A549 treated with dexamethasone at 1 μM for 4 hours (cell line): ENCODE results near the gene PTPN23. TPM values are rescaled to one million over a fixed set of nuclear protein-coding genes. Genes with fewer than 3 reads are reported as not detected.

Source experiments
- total RNA-seq: library from RNA; stranded (reverse); fragments of 200-300 nt; extraction: Qiagen RNA extraction; gene quantifications from 5 replicates; pipeline ENCODE4 v1.2.3, GENCODE V29; 2022

Gene PTPN23, protein sequence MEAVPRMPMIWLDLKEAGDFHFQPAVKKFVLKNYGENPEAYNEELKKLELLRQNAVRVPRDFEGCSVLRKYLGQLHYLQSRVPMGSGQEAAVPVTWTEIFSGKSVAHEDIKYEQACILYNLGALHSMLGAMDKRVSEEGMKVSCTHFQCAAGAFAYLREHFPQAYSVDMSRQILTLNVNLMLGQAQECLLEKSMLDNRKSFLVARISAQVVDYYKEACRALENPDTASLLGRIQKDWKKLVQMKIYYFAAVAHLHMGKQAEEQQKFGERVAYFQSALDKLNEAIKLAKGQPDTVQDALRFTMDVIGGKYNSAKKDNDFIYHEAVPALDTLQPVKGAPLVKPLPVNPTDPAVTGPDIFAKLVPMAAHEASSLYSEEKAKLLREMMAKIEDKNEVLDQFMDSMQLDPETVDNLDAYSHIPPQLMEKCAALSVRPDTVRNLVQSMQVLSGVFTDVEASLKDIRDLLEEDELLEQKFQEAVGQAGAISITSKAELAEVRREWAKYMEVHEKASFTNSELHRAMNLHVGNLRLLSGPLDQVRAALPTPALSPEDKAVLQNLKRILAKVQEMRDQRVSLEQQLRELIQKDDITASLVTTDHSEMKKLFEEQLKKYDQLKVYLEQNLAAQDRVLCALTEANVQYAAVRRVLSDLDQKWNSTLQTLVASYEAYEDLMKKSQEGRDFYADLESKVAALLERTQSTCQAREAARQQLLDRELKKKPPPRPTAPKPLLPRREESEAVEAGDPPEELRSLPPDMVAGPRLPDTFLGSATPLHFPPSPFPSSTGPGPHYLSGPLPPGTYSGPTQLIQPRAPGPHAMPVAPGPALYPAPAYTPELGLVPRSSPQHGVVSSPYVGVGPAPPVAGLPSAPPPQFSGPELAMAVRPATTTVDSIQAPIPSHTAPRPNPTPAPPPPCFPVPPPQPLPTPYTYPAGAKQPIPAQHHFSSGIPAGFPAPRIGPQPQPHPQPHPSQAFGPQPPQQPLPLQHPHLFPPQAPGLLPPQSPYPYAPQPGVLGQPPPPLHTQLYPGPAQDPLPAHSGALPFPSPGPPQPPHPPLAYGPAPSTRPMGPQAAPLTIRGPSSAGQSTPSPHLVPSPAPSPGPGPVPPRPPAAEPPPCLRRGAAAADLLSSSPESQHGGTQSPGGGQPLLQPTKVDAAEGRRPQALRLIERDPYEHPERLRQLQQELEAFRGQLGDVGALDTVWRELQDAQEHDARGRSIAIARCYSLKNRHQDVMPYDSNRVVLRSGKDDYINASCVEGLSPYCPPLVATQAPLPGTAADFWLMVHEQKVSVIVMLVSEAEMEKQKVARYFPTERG (N-terminal part only)
- 21.4 to 24.6 TPM (median 23.0 TPM) in 5 replicates for total RNA-seq

DNA sequence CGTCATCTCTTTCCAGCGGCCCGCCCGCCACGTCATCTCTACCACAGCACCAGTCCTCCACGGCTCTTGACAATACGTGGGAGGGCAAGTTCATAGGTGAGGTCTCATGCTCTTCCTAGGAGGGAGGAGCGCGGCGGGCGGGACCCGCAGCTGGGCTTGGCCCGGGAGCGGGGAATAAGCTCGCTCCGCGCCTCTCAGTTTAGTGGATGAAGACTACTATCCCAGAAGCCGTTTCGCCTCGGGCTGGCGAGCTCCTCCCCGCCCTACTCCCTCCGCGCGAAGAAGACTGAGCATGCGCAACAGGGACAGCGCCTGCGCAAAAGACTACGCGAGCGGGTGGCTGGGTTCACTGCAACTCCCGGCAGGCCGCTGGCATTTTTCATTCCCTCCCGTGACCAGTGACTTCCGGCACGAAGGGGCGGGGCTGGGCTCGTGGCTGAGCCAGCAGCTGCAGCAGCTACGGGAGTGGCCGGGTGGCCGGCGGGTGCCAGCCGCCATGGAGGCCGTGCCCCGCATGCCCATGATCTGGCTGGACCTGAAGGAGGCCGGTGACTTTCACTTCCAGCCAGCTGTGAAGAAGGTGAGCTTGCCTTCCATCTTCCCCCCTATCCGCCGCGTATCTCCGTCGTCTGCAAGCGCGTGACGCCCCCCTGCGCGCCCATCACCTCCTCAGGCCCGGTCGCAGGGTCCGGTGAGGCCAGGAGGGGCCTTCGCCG, at the start of gene PTPN23:
Gene PTPN23, plus strand, starts transcription at position 421 of the 716 bp plus-strand sequence. Its CDS starts 76 bp downstream, at position 497.

Other genes with a start within 250 kb of the PTPN23 start
- 18.9 to 24.6 TPM (median 22.3 TPM) in 5 replicates for gene SETD2, start 216.9 kb upstream of the PTPN23 start, total RNA-seq
- 17.7 to 19.2 TPM (median 18.9 TPM) in 5 replicates for gene KIF9, start 98.2 kb upstream of the PTPN23 start, total RNA-seq
- gene KLHL18, start 98.1 kb upstream of the PTPN23 start, total RNA-seq: 13.4 to 20.1 TPM (median 15.3 TPM) in 5 replicates
- gene SCAP, start 94.9 kb downstream of the PTPN23 start, total RNA-seq: 19.5 to 33.4 TPM (median 31.0 TPM) in 5 replicates
- gene ELP6, start 132.7 kb downstream of the PTPN23 start, total RNA-seq: 25.6 to 29.2 TPM (median 26.2 TPM) in 5 replicates
- gene CSPG5, start 197.8 kb downstream of the PTPN23 start, total RNA-seq: 0.83 to 1.3 TPM (median 1.1 TPM) in 5 replicates